Peyer's patch (tissue), 4 donors: ENCODE measurements around the gene CNST.
A peak's percentile ranks its signal among the peaks of the same experiment; 100 is the strongest.

ENCODE experiments used
- POLR2A ChIP-seq, 2 donors: fragments of 450-650 bp; IDR thresholded peaks; one replicate each; pipeline ENCODE4 v1.5.1; 2017; ENCODE audit warnings: antibody characterized with exemption in 2 of 2, mild to moderate bottlenecking in 2 of 2, moderate library complexity in 2 of 2
- TF ChIP-seq, protein P1 (sequence below), 6 experiments: fragments of 450-650 bp in 4 of 6; fragments of 200-600 bp in 2 of 6; sonication (generic) in 1 of 6; IDR thresholded peaks; one replicate each; pipeline ENCODE4 v1.5.1; 2017 to 2019; ENCODE audit warnings: antibody characterized with exemption in 6 of 6, mild to moderate bottlenecking in 3 of 6, moderate library complexity in 1 of 6

DNA sequence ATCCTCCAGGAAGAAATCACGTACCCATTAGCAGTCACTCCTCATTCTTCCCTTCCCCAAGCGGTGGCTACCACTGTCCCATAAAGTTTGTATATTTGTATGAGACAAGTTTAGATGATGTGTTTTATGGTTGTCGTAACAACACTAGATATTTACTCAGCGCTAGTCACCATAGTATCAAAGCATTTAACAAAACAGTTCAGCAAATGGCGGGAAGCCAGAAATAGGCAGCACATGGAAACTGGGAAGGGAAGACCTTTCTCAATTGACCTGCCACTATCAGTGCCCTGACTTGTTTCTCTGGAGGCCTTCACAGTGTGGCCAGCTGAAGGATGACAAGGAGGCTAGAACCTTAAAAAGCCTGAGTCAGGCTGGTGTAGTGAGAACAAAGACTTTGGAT is 31.1 kb downstream of the CNST start:
- TF ChIP-seq, protein P1, sequence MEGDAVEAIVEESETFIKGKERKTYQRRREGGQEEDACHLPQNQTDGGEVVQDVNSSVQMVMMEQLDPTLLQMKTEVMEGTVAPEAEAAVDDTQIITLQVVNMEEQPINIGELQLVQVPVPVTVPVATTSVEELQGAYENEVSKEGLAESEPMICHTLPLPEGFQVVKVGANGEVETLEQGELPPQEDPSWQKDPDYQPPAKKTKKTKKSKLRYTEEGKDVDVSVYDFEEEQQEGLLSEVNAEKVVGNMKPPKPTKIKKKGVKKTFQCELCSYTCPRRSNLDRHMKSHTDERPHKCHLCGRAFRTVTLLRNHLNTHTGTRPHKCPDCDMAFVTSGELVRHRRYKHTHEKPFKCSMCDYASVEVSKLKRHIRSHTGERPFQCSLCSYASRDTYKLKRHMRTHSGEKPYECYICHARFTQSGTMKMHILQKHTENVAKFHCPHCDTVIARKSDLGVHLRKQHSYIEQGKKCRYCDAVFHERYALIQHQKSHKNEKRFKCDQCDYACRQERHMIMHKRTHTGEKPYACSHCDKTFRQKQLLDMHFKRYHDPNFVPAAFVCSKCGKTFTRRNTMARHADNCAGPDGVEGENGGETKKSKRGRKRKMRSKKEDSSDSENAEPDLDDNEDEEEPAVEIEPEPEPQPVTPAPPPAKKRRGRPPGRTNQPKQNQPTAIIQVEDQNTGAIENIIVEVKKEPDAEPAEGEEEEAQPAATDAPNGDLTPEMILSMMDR (IDR thresholded peaks at IDR 0.05): peak in 1 of 6 experiments; percentile 17
- no peak for TF ChIP-seq POLR2A (IDR thresholded peaks at IDR 0.05)
